Nephron (organoid): ENCODE measurements around the gene PDLIM5.
"Not testable (repeated sequence)": the region's sequence is repeated elsewhere in the genome, so short reads cannot be mapped to it uniquely, and the experiment has no call there.

Experiments used
- H3K27ac Mint-ChIP-seq, 3 experiments: 2 replicates each; pipeline ENCODE4 v1.8.0; 2020; ENCODE audit warnings: mixed read lengths in 3 of 3, mild to moderate bottlenecking in 2 of 3, moderate library complexity in 1 of 3
- H3K27me3 Mint-ChIP-seq: 2 replicates; pipeline ENCODE4 v1.8.0; 2021; ENCODE audit warnings: low read depth, mild to moderate bottlenecking, moderate library complexity, mixed read lengths
- H3K36me3 Mint-ChIP-seq: 2 replicates; pipeline ENCODE4 v1.8.0; 2020; ENCODE audit warnings: low read depth, mixed read lengths
- H3K4me1 Mint-ChIP-seq: 2 replicates; pipeline ENCODE4 v1.8.0; 2020; ENCODE audit warnings: mixed read lengths
- H3K4me3 Mint-ChIP-seq, 3 experiments: 2 replicates each; pipeline ENCODE4 v1.8.0; 2020; ENCODE audit warnings: mild to moderate bottlenecking in 3 of 3, mixed read lengths in 3 of 3, moderate library complexity in 2 of 3
- H3K9me3 Mint-ChIP-seq: 2 replicates; pipeline ENCODE4 v1.8.0; 2020; ENCODE audit warnings: mixed read lengths
- TF ChIP-seq, protein P1 (sequence below), 3 experiments: fragments of 200-600 bp; sonication (generic); IDR thresholded peaks; one replicate each; pipeline ENCODE4 v1.5.0; 2021; ENCODE audit warnings: antibody characterized with exemption in 3 of 3; ENCODE audit not compliant: unreplicated experiment in 3 of 3

PDLIM5 gene

GRCh38 chr4:94466371-94466770, 14.6 kb downstream of the PDLIM5 start:
- peaks cover 2% of the 10 kb centered on the region for H3K9me3 Mint-ChIP-seq
- H3K4me1 Mint-ChIP-seq: peaks cover 14% of the 10 kb centered on the region
- H3K27me3 Mint-ChIP-seq: no peaks in the 10 kb centered on the region
- no peak overlapping the region for H3K27ac Mint-ChIP-seq
- peaks cover 25% of the 10 kb centered on the region for H3K36me3 Mint-ChIP-seq
- TF ChIP-seq, protein P1, sequence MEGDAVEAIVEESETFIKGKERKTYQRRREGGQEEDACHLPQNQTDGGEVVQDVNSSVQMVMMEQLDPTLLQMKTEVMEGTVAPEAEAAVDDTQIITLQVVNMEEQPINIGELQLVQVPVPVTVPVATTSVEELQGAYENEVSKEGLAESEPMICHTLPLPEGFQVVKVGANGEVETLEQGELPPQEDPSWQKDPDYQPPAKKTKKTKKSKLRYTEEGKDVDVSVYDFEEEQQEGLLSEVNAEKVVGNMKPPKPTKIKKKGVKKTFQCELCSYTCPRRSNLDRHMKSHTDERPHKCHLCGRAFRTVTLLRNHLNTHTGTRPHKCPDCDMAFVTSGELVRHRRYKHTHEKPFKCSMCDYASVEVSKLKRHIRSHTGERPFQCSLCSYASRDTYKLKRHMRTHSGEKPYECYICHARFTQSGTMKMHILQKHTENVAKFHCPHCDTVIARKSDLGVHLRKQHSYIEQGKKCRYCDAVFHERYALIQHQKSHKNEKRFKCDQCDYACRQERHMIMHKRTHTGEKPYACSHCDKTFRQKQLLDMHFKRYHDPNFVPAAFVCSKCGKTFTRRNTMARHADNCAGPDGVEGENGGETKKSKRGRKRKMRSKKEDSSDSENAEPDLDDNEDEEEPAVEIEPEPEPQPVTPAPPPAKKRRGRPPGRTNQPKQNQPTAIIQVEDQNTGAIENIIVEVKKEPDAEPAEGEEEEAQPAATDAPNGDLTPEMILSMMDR (IDR thresholded peaks at IDR 0.05; ENCODE audit: unreplicated experiment in 3 of 3): no peak
- no peak overlapping the region for H3K4me3 Mint-ChIP-seq

GRCh38 chr4:94466923-94467322, 15.2 kb downstream of the PDLIM5 start:
- Mint-ChIP-seq H3K4me3 (no peak overlapping the region), H3K4me1 (peaks cover 11% of the 10 kb centered on the region), H3K27me3 (no peaks in the 10 kb centered on the region), H3K36me3 (peaks cover 25% of the 10 kb centered on the region), H3K27ac (no peak overlapping the region), H3K9me3 (peaks cover 2% of the 10 kb centered on the region)
- TF ChIP-seq, protein P1 (IDR thresholded peaks at IDR 0.05; ENCODE audit: unreplicated experiment in 3 of 3): no peak

DNA sequence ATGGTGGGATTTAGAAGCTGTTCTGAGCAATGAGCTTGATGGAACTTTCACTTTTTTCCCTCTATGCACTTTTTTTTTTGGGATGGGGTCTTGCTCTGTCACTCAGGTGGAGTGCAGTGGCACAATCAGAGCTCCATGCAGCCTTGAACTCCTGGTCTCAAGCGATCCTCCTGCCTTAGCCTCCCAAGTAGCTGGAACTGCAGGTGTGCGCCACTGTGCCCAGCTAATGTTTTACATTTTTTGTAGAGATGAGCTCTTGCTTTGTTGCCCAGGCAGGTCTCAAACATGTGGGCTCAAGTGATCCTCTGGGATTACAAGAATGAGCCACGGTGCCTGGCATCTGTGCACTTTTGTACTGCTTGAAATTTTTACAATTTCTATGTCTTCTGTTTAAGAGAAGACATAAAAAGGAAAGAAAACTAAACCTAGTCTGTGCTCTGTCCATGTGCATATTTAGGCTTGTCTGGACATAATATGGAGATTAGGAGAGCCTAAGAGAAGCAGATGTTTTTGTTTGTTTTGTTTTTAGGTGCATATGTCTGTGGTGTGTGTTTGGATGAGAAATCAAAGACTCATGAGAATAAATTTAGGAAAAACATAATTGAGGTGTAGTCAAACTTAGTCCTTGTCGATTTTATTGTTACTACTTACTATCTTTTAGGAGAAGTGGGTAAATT, 16.5 kb downstream of the PDLIM5 start:
- Mint-ChIP-seq H3K36me3 (peaks cover 32% of the 10 kb centered on the region), H3K9me3 (peaks cover 2% of the 10 kb centered on the region), H3K27ac (peak overlapping the region in 1 of 3 experiments; percentile 3), H3K4me3 (no peak overlapping the region), H3K27me3 (no peaks in the 10 kb centered on the region), H3K4me1 (peaks cover 15% of the 10 kb centered on the region)
- TF ChIP-seq, protein P1 (IDR thresholded peaks at IDR 0.05; ENCODE audit: unreplicated experiment in 3 of 3): no peak

GRCh38 chr4:94469221-94469784, 17.6 kb downstream of the PDLIM5 start:
- peaks cover 2% of the 10 kb centered on the region for H3K9me3 Mint-ChIP-seq
- H3K27me3 Mint-ChIP-seq: no peaks in the 10 kb centered on the region
- peaks cover 32% of the 10 kb centered on the region for H3K36me3 Mint-ChIP-seq
- TF ChIP-seq, protein P1 (IDR thresholded peaks at IDR 0.05; ENCODE audit: unreplicated experiment in 3 of 3): no peak
- peak overlapping the region in 2 of 3 experiments; percentile 17 to 34 for H3K27ac Mint-ChIP-seq
- no peak overlapping the region for H3K4me3 Mint-ChIP-seq
- H3K4me1 Mint-ChIP-seq: peaks cover 10% of the 10 kb centered on the region

- no peaks in the 10 kb centered on the region for H3K27me3 Mint-ChIP-seq
- H3K4me1 Mint-ChIP-seq: peaks cover 9% of the 10 kb centered on the region
- H3K9me3 Mint-ChIP-seq: peaks cover 2% of the 10 kb centered on the region
- no peak overlapping the region for H3K27ac Mint-ChIP-seq
- peaks cover 32% of the 10 kb centered on the region for H3K36me3 Mint-ChIP-seq
- TF ChIP-seq, protein P1 (IDR thresholded peaks at IDR 0.05; ENCODE audit: unreplicated experiment in 3 of 3): no peak
- H3K4me3 Mint-ChIP-seq: no peak overlapping the region
Measured at GRCh38 chr4:94470132-94470531, 18.4 kb downstream of the PDLIM5 start.

- not testable (repeated sequence) for H3K27ac Mint-ChIP-seq, H3K27me3 Mint-ChIP-seq, H3K9me3 Mint-ChIP-seq, H3K4me3 Mint-ChIP-seq, H3K4me1 Mint-ChIP-seq
- H3K36me3 Mint-ChIP-seq: peaks cover 32% of the 10 kb centered on the region
Measured at GRCh38 chr4:94470782-94471181, 19.0 kb downstream of the PDLIM5 start.
